ENCODE results near the gene VAC14. TPM values are rescaled to one million over a fixed set of nuclear protein-coding genes. Genes with fewer than 3 reads are reported as not detected.

Gene VAC14
- total RNA-seq, 1 experiment from 2014 or later = 35.3 TPM

GRCh38 chr16:70739389-70739788, 61.6 kb downstream of the VAC14 start:
- peaks cover 0 to 10% of the 10 kb centered on the region in 2 experiments; a peak in 1 of 4 replicates for H3K36me3 ChIP-seq (ENCODE audit: control insufficient read depth in 1 of 2, insufficient read depth in 2 of 2, low read length in 2 of 2)
- TF ChIP-seq ZBTB33 (IDR thresholded peaks at IDR 0.05; ENCODE audit: extremely low read depth, insufficient replicate concordance, low read length) (no peak), EZH2 (IDR thresholded peaks at IDR 0.05) (no peak), REST (IDR thresholded peaks at IDR 0.05; ENCODE audit: low read depth) (no peak), YY1 (IDR thresholded peaks at IDR 0.05; ENCODE audit: extremely low read depth, insufficient replicate concordance, low read depth, low read length) (no peak), EGR1 (IDR thresholded peaks at IDR 0.05; ENCODE audit: low read depth) (no peak), MAX (IDR thresholded peaks at IDR 0.05) (no peak), JUND (IDR thresholded peaks at IDR 0.05) (no peak), CTCF (IDR thresholded peaks at IDR 0.05 in 2 of 3, conservative IDR thresholded peaks at IDR 0.05 in 1 of 3; ENCODE audit: borderline replicate concordance in 1 of 3, insufficient read depth in 1 of 3, low read depth in 2 of 3, low read length in 2 of 3) (no peak), ZFX (IDR thresholded peaks at IDR 0.05) (no peak), ELF1 (IDR thresholded peaks at IDR 0.05; ENCODE audit: borderline replicate concordance, low read depth) (no peak)
- H2AFZ ChIP-seq (ENCODE audit: low read depth, low read length, poor library complexity, severe bottlenecking) = no peak overlapping the region
- BruUV-seq (replicated peaks) = no TSS peak
- CTCF ChIA-PET = no interaction called here
- no peaks in the 10 kb centered on the region for H3K9me2 ChIP-seq (ENCODE audit: insufficient read depth)
- H3K9me3 ChIP-seq (ENCODE audit: control insufficient read depth in 1 of 2, insufficient read depth in 1 of 2, low read depth in 1 of 2, low read length in 2 of 2) = no peaks in the 10 kb centered on the region
- intact Hi-C loops (cut with micrococcal nuclease) = no loop called here
- no peaks in the 10 kb centered on the region for H3K27me3 ChIP-seq (ENCODE audit: insufficient read depth, low read length)
- H3K9ac ChIP-seq (ENCODE audit: low read length) = no peak overlapping the region
- RAD21 ChIA-PET (ENCODE audit: low non-redundant PET in 1 of 2, low total read pairs in 2 of 2, uncharacterized antibody in 2 of 2, unreplicated experiment in 2 of 2) = no interaction called here
- no peaks in the 10 kb centered on the region for H3K4me1 ChIP-seq (ENCODE audit: control insufficient read depth in 1 of 2, insufficient read depth in 2 of 2, low read length in 2 of 2)
- DNase-seq (ENCODE audit: low read depth, low spot score) (no peak), ATAC-seq (no peak)
- H3K4me3 ChIP-seq (replicated peaks in 1 of 2; ENCODE audit: low read depth in 1 of 2, low read length in 2 of 2) = no peak overlapping the region
- H4K20me1 ChIP-seq (ENCODE audit: insufficient read depth) = no peaks in the 10 kb centered on the region
- no peaks in the 10 kb centered on the region for H3K79me2 ChIP-seq (ENCODE audit: insufficient read depth, low read length)
- POLR2A ChIA-PET = no interaction called here
- H3K4me2 ChIP-seq (ENCODE audit: low read length) = no peak overlapping the region
- H3K27ac ChIP-seq (ENCODE audit: low read depth, low read length) = no peak overlapping the region
